GM18520 (cell line): ENCODE data around the gene ADAMTS3.
A peak's percentile ranks its signal among the peaks of the same experiment; 100 is the strongest.
"Not testable (repeated sequence)": the region's sequence is repeated elsewhere in the genome, so short reads cannot be mapped to it uniquely, and the experiment has no call there.

ENCODE experiments used
- ATAC-seq: cut with Tn5 transposase; IDR thresholded peaks from one replicate; pipeline ENCODE4 v1.9.1; 2021; ENCODE audit not compliant: unreplicated experiment

Gene ADAMTS3

GRCh38 chr4:72553540-72554337 lies 15.3 kb downstream of the ADAMTS3 start:
- ATAC-seq = no peak

GRCh38 chr4:72552447-72552846 lies 16.6 kb downstream of the ADAMTS3 start:
- ATAC-seq = no peak

- no peak for ATAC-seq
Observed at GRCh38 chr4:72546456-72546855, 22.6 kb downstream of the ADAMTS3 start.

GRCh38 chr4:72540694-72541093 lies 28.3 kb downstream of the ADAMTS3 start:
- ATAC-seq = not testable (repeated sequence)

- ATAC-seq = no peak
Observed at GRCh38 chr4:72538006-72538405, 31.0 kb downstream of the ADAMTS3 start.

GRCh38 chr4:72536443-72536842 lies 32.6 kb downstream of the ADAMTS3 start:
- ATAC-seq = no peak

GRCh38 chr4:72531768-72532290 lies 37.2 kb downstream of the ADAMTS3 start:
- no peak for ATAC-seq

- no peak for ATAC-seq
Observed at GRCh38 chr4:72531322-72531721, 37.7 kb downstream of the ADAMTS3 start.

- no peak for ATAC-seq
Observed at GRCh38 chr4:72529148-72529822, 39.7 kb downstream of the ADAMTS3 start.

GRCh38 chr4:72527038-72527646 lies 41.9 kb downstream of the ADAMTS3 start:
- no peak for ATAC-seq

GRCh38 chr4:72525938-72526337 lies 43.1 kb downstream of the ADAMTS3 start:
- no peak for ATAC-seq

GRCh38 chr4:72522440-72522839 lies 46.6 kb downstream of the ADAMTS3 start:
- ATAC-seq = no peak

GRCh38 chr4:72513227-72513626 lies 55.8 kb downstream of the ADAMTS3 start:
- no peak for ATAC-seq

- ATAC-seq = no peak
Observed at GRCh38 chr4:72507860-72508419, 61.1 kb downstream of the ADAMTS3 start.

- no peak for ATAC-seq
Observed at GRCh38 chr4:72507167-72507566, 61.9 kb downstream of the ADAMTS3 start.

- ATAC-seq = peak; percentile 82
Observed at GRCh38 chr4:72505314-72505744, 63.7 kb downstream of the ADAMTS3 start.

GRCh38 chr4:72500214-72500613 lies 68.8 kb downstream of the ADAMTS3 start:
- no peak for ATAC-seq

- no peak for ATAC-seq
Observed at GRCh38 chr4:72496119-72496518, 72.9 kb downstream of the ADAMTS3 start.

GRCh38 chr4:72494156-72494555 lies 74.9 kb downstream of the ADAMTS3 start:
- no peak for ATAC-seq

- no peak for ATAC-seq
Observed at GRCh38 chr4:72489267-72489666, 79.8 kb downstream of the ADAMTS3 start.

GRCh38 chr4:72486991-72487390 lies 82.0 kb downstream of the ADAMTS3 start:
- ATAC-seq = no peak
